ENCODE results near the gene XRCC3. TPM values are rescaled to one million over a fixed set of nuclear protein-coding genes. Genes with fewer than 3 reads are reported as not detected.

XRCC3 gene
- polyA plus RNA-seq, 3 donors from 2014 or later, result 4.0 to 5.7 (median 5.4) TPM

- no peaks in the 10 kb centered on the region for H3K36me3 Mint-ChIP-seq
- H3K27ac Mint-ChIP-seq, result peak overlapping the region in 1 of 6 donors; percentile 88
- H3K4me1 Mint-ChIP-seq, result peaks cover 22 to 28% of the 10 kb centered on the region in 2 donors
- peaks cover 4 to 11% (median 6%) of the 10 kb centered on the region in 3 donors for H3K27me3 Mint-ChIP-seq (ENCODE audit: low read depth in 3 of 3)
- H3K9me3 Mint-ChIP-seq, result no peaks in the 10 kb centered on the region
- DNase-seq, result no peak
- peak overlapping the region; percentile 64 to 96 (median 74) for H3K4me3 Mint-ChIP-seq
These were observed 1.1 kb downstream of the XRCC3 start for GRCh38 chr14:103714063-103714724.

DNA sequence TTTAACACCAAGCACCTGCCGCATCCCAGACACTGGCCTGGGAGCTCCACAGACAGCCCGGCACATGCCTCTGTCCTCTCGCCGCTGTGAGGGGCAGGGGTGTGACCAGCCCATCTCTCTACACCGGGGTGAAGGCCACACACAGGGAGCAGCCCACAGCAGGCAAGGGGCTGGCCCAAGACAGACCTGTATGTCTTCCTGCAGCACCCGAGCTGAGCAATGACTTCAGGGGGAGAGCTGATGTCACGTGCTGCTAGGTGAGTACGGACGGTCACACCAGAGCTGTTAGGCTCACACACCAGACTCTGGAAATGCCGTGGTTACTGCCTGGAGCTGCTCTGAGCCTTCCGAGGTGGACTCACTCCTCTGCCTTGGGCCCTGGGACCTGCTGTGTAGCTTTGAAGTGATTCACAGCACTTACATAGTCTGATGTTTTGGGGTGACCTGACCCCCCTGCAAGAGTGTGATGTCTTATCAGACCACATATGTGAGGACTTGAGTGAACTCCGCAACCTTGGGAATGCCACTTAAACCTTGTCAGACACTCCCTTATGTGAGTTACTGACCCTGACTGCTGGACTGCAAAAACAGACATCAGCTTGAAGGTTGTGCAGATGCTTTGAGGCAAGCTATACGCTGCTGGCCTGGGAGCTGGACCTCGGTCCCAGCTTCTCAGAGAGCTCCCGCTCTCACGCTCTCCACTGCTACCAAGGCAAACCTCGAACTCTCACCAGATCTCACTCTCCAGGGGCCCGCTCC lies 1.8 kb downstream of the XRCC3 start:
- H3K27ac Mint-ChIP-seq, result no peak overlapping the region
- H3K27me3 Mint-ChIP-seq (ENCODE audit: low read depth in 3 of 3), result peaks cover 4 to 16% (median 6%) of the 10 kb centered on the region in 3 donors
- no peaks in the 10 kb centered on the region for H3K36me3 Mint-ChIP-seq
- H3K4me1 Mint-ChIP-seq, result peaks cover 22 to 26% of the 10 kb centered on the region in 2 donors
- DNase-seq, result no peak
- no peaks in the 10 kb centered on the region for H3K9me3 Mint-ChIP-seq
- H3K4me3 Mint-ChIP-seq, result peak overlapping the region; percentile 49 to 96 (median 74)

DNA sequence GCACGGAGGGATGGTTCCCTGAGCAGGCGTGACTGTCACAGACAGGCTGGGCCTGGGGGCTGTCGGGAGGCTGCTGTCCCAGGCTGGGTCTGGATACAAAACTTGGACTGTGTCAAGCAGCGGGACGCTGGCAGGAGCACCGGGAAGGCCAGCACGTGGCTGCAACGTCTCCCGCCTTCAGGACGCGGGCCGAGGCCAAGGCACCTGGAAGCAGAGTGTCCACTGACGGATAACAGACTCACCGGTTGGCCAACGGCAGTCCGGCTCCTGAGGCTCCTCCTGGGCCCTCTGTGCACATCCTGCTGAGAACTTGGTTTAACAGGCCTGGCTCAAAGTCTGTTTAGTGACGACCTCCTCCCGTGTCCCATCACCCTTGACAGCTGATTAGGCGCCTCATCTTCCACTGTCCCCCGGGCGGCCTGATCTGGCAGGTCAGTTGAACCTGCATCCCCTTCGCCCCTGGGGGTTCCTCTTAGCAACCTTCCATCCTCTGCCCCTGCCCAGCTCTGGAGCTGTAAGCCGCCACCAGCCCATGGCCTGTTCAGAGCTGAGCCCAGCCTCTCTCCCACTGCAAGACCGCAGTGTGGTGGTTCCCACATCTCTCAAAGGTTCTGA lies 2.5 kb downstream of the XRCC3 start:
- H3K4me1 Mint-ChIP-seq, result peaks cover 22% of the 10 kb centered on the region in 2 donors
- peak overlapping the region in 1 of 6 donors; percentile 65 for H3K27ac Mint-ChIP-seq
- no peaks in the 10 kb centered on the region for H3K36me3 Mint-ChIP-seq
- no peak for DNase-seq
- H3K27me3 Mint-ChIP-seq (ENCODE audit: low read depth in 3 of 3), result peaks cover 4 to 16% (median 9%) of the 10 kb centered on the region in 3 donors
- H3K4me3 Mint-ChIP-seq, result peak overlapping the region in 1 of 5 donors; percentile 27
- no peaks in the 10 kb centered on the region for H3K9me3 Mint-ChIP-seq

- H3K4me3 Mint-ChIP-seq, result no peak overlapping the region
- peaks cover 13 to 14% of the 10 kb centered on the region in 2 donors for H3K4me1 Mint-ChIP-seq
- no peaks in the 10 kb centered on the region for H3K36me3 Mint-ChIP-seq
- H3K9me3 Mint-ChIP-seq, result no peaks in the 10 kb centered on the region
- H3K27ac Mint-ChIP-seq, result no peak overlapping the region
- H3K27me3 Mint-ChIP-seq (ENCODE audit: low read depth in 3 of 3), result peaks cover 4 to 16% (median 6%) of the 10 kb centered on the region in 3 donors
- no peak for DNase-seq
These were observed 3.5 kb downstream of the XRCC3 start for GRCh38 chr14:103711516-103712431.

DNA sequence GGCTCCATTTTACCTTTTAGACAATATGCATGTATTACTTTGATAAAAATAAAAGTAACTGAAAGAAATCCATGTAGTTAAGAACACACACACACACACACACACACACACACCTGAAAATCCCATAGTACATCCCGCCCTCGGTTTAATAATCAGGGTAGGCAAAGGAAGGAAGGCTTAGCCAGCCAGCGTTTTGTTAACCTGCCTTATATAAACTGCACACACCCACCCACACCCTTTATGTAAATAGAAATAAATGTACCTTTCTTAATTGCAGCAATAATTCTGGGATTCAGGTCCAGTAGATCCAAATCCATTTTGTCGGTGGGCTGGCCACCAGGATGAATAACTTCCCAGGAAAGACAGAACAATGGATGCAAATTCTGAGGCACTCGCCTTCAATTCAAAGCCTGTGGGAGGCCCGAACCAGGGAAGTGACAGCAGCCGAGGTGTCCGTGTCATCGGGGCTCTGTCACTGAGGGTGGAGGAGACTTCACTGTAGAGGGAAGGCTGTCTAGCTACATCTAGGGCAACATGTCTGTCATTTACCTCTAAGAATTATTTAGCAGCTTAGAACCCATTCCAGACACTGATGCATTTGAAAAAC lies 4.4 kb downstream of the XRCC3 start:
- H3K4me1 Mint-ChIP-seq, result peaks cover 13 to 14% of the 10 kb centered on the region in 2 donors
- DNase-seq, result no peak
- H3K9me3 Mint-ChIP-seq, result no peaks in the 10 kb centered on the region
- peaks cover 4 to 16% (median 6%) of the 10 kb centered on the region in 3 donors for H3K27me3 Mint-ChIP-seq (ENCODE audit: low read depth in 3 of 3)
- peak overlapping the region in 1 of 6 donors; percentile 28 for H3K27ac Mint-ChIP-seq
- H3K36me3 Mint-ChIP-seq, result no peaks in the 10 kb centered on the region
- H3K4me3 Mint-ChIP-seq, result no peak overlapping the region

DNA sequence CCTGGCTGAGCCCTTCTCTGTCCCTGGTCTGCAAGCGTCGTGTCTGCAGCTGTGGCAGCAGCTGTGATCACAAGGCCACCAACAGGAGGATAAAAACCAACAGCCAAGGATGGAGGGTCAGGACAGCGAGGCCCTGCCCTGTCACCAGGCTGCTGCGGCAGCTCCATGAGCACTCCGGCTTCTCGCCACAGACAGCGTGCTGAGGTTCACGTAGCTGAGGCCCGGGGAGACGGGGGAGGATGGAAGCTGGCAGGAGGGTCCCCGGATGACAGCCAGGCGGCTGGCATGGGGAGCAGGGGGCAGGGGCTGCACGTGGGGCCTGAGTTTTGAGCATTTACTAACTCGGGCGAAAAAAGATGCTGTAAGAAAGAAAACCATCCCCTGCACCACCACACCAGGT lies 5.4 kb downstream of the XRCC3 start:
- H3K9me3 Mint-ChIP-seq, result no peaks in the 10 kb centered on the region
- peaks cover 7 to 10% of the 10 kb centered on the region in 2 donors for H3K4me1 Mint-ChIP-seq
- DNase-seq, result no peak
- H3K4me3 Mint-ChIP-seq, result no peak overlapping the region
- no peak overlapping the region for H3K27ac Mint-ChIP-seq
- no peaks in the 10 kb centered on the region for H3K36me3 Mint-ChIP-seq
- peaks cover 3 to 13% (median 3%) of the 10 kb centered on the region in 3 donors for H3K27me3 Mint-ChIP-seq (ENCODE audit: low read depth in 3 of 3)

GRCh38 chr14:103708750-103709187 lies 6.5 kb downstream of the XRCC3 start:
- no peak for DNase-seq
- H3K9me3 Mint-ChIP-seq, result no peaks in the 10 kb centered on the region
- peaks cover 3 to 13% (median 3%) of the 10 kb centered on the region in 3 donors for H3K27me3 Mint-ChIP-seq (ENCODE audit: low read depth in 3 of 3)
- H3K36me3 Mint-ChIP-seq, result peaks cover 0 to 2% (median 0%) of the 10 kb centered on the region in 3 donors
- H3K4me1 Mint-ChIP-seq, result peaks cover under 1 to 6% of the 10 kb centered on the region in 2 donors
- no peak overlapping the region for H3K27ac Mint-ChIP-seq
- no peak overlapping the region for H3K4me3 Mint-ChIP-seq

DNA sequence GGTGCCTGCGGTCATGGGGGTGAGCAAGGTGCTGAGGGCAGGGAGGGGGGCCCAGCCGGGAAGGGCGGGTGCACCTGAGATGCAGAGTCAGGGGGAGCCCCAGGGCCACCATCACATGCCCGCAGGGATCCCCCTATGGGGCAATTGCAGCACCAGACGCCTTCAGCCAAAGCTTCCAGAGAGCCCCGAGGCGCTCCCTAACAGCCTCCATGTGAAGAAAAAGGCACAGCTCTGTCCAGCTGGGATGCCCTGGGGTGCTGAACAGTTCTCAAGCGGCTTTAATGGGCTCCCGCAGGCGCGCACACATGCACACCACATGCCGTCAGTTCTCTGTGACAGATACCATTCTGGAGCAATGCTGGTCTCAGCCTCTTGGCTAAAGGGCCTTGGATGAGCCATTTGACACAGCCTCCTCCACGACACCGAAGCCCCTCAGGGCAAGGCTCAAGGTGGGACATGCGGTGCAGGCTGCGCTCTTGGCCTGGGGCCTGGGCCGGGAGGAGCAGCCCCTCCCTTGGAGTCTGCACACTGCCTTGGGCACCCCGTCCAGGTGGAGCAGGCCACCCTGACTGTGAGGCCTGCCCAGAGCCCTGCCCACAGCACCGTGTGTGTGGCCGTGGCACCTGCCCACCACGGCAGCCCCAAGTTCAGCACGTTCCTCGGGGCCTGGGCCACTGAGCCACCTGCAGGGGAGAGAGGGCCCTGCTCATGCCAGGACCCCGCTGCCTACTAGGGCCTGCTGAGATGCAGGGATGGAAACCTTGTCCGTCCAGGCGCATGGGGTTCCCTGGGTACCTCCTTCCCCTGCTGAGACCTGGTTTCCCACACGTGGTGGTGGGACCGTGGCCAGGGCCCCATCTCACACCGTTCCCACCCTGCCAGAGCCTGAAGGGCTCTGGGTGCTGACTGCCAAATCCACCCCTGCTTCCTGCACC lies 7.7 kb downstream of the XRCC3 start:
- DNase-seq, result no peak
- Mint-ChIP-seq H3K27me3 (ENCODE audit: low read depth in 3 of 3) (peaks cover 3 to 16% (median 5%) of the 10 kb centered on the region in 3 donors), H3K27ac (no peak overlapping the region), H3K4me3 (no peak overlapping the region), H3K36me3 (peaks cover 0 to 5% (median 0%) of the 10 kb centered on the region in 3 donors), H3K9me3 (no peaks in the 10 kb centered on the region), H3K4me1 (peaks cover 0 to 1% of the 10 kb centered on the region in 2 donors)

- no peak for DNase-seq
- Mint-ChIP-seq H3K4me3 (no peak overlapping the region), H3K27me3 (ENCODE audit: low read depth in 3 of 3) (peaks cover 1 to 16% (median 5%) of the 10 kb centered on the region in 3 donors), H3K9me3 (no peaks in the 10 kb centered on the region), H3K27ac (no peak overlapping the region), H3K36me3 (peaks cover 0 to 5% (median 0%) of the 10 kb centered on the region in 3 donors), H3K4me1 (peaks cover 0 to 1% of the 10 kb centered on the region in 2 donors)
These were observed 8.5 kb downstream of the XRCC3 start for GRCh38 chr14:103706551-103707328.

DNA sequence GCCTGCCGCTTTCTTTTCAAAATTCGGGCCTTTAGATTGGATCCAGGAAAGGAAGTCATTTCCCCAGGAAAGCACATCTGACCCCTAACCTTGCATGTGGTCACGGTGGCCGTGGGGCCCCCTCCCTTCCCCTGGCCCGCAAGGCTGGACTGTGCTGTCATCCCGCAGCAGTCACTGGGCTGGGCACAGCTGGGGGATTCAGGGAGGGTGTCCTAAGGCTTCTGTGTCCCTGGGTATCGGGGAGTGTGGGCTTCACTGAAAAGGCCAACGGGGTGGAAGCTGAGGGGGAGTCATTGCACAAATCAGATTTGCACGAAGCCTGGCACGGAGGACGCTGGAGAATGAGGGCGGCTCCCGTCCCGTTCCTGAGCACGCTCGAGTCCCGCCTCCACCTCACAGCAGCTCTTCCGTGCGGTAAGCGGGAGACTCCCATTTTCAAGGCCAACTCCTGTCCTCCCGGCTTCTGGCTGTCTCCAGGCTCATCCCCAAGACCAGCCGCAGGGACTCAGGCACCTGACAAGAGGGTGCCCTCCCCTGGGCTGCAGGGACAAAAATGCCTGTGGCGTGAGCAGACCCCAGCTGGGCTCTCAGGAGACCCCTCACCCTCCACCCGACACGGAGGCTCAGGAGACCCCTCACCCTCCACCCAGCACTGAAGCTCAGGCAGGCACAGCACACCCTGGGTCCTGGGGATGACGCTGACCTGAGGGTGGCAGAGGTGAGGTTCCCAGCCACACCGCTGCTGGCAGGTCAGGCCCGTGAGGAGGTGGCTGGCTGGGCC lies 9.6 kb downstream of the XRCC3 start:
- Mint-ChIP-seq H3K27ac (no peak overlapping the region), H3K9me3 (no peaks in the 10 kb centered on the region), H3K4me1 (peaks cover 0 to 1% of the 10 kb centered on the region in 2 donors), H3K4me3 (no peak overlapping the region), H3K27me3 (ENCODE audit: low read depth in 3 of 3) (peaks cover 3 to 16% (median 5%) of the 10 kb centered on the region in 3 donors), H3K36me3 (peaks cover 0 to 5% (median 0%) of the 10 kb centered on the region in 3 donors)
- no peak for DNase-seq

DNA sequence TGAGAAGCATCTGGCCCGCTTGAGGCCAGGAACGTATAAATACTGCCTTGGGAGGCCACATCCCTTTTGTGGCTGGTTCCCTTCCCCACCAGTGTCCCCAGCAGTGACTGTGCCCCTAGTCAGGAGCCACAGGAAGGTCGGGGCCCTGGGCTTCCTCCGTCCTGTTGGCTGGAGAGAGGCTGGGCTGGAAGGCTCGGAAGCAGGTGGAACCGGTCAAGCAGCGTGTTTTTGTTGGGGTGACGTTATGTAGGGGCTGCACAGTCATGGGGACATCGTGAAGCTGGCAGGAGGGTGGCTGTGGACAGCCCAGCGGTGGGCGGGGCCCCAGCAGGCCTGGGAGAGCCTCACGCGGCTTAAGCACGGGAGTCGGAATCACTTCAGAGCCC lies 10.1 kb downstream of the XRCC3 start:
- no peak for DNase-seq
- Mint-ChIP-seq H3K4me1 (peaks cover 0 to 1% of the 10 kb centered on the region in 2 donors), H3K4me3 (no peak overlapping the region), H3K9me3 (no peaks in the 10 kb centered on the region), H3K27ac (no peak overlapping the region), H3K36me3 (peaks cover 0 to 5% (median 0%) of the 10 kb centered on the region in 3 donors), H3K27me3 (ENCODE audit: low read depth in 3 of 3) (peaks cover 3 to 13% (median 5%) of the 10 kb centered on the region in 3 donors)

Data from immature natural killer cell (primary cell).